NCI-H524 treated with DMSO at 0.1 percent for 48 hours (cell line): ENCODE data around the gene SIL1.
"Not testable (repeated sequence)": the region's sequence is repeated elsewhere in the genome, so short reads cannot be mapped to it uniquely, and the experiment has no call there.

Source experiments
- DNase-seq: peaks from one replicate; lab custom pipeline; 2025; lab: John Stamatoyannopoulos, UW

SIL1 gene

GRCh38 chr5:139177281-139177680, 20.9 kb downstream of the SIL1 start:
- not testable (repeated sequence) for DNase-seq

GRCh38 chr5:139174382-139174781, 23.8 kb downstream of the SIL1 start:
- not testable (repeated sequence) for DNase-seq

GRCh38 chr5:139171779-139172404, 26.3 kb downstream of the SIL1 start:
- DNase-seq: no peak

GRCh38 chr5:139167952-139168720, 30.0 kb downstream of the SIL1 start:
- no peak for DNase-seq

GRCh38 chr5:139167533-139167932, 30.6 kb downstream of the SIL1 start:
- DNase-seq: no peak

GRCh38 chr5:139167063-139167462, 31.1 kb downstream of the SIL1 start:
- DNase-seq: no peak

- not testable (repeated sequence) for DNase-seq
Measured at GRCh38 chr5:139164897-139165296, 33.3 kb downstream of the SIL1 start.

- no peak for DNase-seq
Measured at GRCh38 chr5:139164020-139164419, 34.1 kb downstream of the SIL1 start.

- no peak for DNase-seq
Measured at GRCh38 chr5:139162448-139162847, 35.7 kb downstream of the SIL1 start.

- no peak for DNase-seq
Measured at GRCh38 chr5:139158791-139159190, 39.4 kb downstream of the SIL1 start.

- DNase-seq: no peak
Measured at GRCh38 chr5:139157556-139157955, 40.6 kb downstream of the SIL1 start.

GRCh38 chr5:139156814-139157213, 41.4 kb downstream of the SIL1 start:
- DNase-seq: no peak

- DNase-seq: peak; percentile 30
Measured at GRCh38 chr5:139155333-139155732, 42.8 kb downstream of the SIL1 start.

- no peak for DNase-seq
Measured at GRCh38 chr5:139151902-139152301, 46.3 kb downstream of the SIL1 start.

- no peak for DNase-seq
Measured at GRCh38 chr5:139150367-139150999, 47.7 kb downstream of the SIL1 start.

GRCh38 chr5:139149477-139150199, 48.5 kb downstream of the SIL1 start:
- DNase-seq: no peak

- no peak for DNase-seq
Measured at GRCh38 chr5:139148986-139149385, 49.2 kb downstream of the SIL1 start.

GRCh38 chr5:139148306-139148705, 49.9 kb downstream of the SIL1 start:
- DNase-seq: no peak

GRCh38 chr5:139147483-139148087, 50.6 kb downstream of the SIL1 start:
- no peak for DNase-seq

- DNase-seq: peak; percentile 49
Measured at GRCh38 chr5:139146809-139147482, 51.2 kb downstream of the SIL1 start.

- DNase-seq: no peak
Measured at GRCh38 chr5:139141446-139142204, 56.5 kb downstream of the SIL1 start.
